ENCODE data around the gene NXN.

GRCh38 chr17:953767-954166, 25.8 kb downstream of the NXN start:
- TF ChIP-seq CTCF (IDR thresholded peaks at IDR 0.05; ENCODE audit: low read depth, low read length, poor library complexity, severe bottlenecking), result no peak
- no peak for TF ChIP-seq EZH2phosphoT487 (IDR thresholded peaks at IDR 0.05; ENCODE audit: borderline replicate concordance, low read length)
